ENCODE results near the gene PIGQ.
A peak's percentile ranks its signal among the peaks of the same experiment; 100 is the strongest.

PIGQ gene

DNA sequence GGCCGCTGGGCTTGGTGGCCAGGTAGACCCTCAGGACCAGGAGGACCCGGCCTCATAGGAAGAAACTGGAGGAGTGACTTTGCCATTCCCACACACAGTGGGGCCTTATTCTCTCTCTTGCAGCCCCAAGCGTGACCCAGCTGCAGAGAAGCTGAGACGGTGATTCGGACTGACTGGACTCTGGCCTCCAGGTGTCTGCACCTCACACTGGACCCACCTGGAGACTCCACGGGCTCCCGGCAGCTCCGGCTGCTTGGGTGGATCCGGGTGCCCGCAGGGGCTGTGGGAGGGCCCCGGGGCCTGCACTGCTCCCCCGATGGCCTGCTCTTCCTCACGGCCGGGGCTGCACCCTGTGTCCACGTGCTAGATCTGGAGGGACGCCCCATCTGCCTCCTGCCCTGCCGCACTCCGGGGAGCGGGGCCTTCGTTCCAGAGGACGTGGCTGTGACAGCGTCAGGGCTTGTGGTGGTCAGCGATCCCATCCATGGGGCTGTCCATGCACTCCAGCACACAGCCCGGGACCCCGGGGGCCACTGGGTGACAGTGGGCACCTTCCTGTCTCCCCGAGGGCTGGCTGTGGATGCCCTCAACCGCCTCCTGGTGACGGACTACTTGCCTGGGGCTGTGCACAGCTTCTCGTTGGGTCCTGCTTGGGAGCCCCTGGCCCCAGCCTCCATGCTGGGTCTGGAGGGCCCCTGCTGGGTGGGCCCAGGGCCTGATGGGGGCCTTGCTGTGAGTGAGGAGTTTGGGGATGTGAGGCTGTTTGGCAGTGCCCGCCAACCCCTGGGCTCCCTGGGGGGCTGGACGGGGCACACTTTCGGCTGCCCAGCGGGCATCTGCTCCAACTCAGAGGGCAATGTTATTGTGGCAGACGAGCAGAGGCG is 2.2 kb upstream of the PIGQ start:
- no peak for DNase-seq (ENCODE audit: low read depth, low spot score)

DNA sequence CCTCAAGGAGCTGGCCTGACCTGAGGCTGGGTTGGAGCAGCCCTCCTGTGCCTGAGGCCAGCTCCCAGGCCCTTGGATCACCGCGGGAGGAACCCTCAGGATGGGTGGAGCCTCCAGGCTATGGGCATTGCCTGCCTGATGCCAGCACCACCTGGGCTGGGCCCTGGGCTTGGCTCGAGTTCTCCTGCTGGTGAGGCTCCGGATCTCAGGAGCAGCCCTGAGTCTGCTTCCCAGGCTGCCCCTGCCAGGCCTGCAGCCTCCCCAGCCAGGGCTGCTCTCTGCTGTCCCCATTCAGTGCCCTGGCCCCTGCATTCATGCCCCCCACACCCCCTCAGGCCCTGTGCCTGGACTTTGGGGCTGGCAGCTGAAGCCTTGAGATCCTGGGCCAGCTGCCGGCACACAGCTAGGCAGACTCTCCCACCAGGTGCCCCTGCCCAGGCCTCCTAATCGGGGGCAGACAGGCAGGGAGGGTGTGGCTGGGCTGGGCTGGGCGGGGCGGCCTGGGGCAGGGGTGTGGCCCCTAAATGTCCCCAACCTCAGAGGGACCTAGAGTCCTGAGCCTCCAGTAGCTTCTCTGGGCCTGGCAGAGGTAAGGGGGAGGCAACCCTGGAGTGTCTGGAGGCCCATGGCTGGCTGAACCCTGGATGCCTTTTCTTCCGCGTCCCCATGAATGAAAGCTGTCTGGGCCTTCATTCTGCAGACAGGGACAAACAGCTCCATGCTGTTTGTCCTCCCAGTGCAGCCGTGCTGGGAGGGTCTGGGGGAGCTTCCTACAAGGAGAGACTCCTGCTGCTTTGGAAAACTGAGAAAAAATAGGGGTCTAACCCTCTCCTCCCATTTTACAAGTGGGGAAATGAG is 1.1 kb upstream of the PIGQ start:
- DNase-seq (ENCODE audit: low read depth, low spot score), result no peak

DNA sequence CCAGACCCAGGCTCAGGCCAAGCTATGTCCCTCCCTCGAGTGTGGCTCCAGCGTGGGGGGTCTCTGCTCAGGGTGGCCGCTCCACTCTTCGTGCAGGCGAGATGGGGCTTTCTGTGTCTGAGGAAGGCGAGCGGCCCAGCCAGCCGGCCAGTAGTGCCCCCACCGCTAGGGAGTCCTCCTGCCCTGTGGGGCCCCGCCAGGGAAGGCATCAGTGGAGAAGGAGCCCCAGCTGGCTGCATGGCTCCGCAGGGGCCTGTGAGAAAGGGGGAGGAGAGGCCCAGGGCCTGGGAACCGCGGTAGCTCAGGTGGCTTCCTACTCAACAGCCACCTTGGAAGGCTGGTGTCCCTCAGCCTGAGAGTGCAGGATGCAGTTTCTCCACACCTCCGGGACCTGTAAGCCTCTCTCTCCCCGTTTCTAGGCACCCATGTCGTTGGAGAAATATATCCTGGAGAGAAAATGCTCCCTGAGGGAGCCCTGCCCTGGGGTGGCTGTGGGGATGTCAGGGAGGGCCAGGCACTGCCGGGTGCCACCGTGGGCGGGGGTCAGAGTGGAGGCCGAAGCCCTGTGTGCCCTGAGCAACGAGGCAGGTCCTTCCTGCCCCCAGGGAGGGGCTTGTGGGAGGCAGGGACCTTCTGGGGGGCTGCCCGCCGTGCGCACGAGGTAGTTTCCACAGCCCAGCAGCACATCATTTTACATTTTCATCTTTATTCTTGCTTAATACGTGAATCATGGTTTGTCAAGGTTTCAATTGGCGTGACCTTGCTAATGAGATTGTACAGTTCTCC is 3.3 kb downstream of the PIGQ start:
- no peak for DNase-seq (ENCODE audit: low read depth, low spot score)

DNA sequence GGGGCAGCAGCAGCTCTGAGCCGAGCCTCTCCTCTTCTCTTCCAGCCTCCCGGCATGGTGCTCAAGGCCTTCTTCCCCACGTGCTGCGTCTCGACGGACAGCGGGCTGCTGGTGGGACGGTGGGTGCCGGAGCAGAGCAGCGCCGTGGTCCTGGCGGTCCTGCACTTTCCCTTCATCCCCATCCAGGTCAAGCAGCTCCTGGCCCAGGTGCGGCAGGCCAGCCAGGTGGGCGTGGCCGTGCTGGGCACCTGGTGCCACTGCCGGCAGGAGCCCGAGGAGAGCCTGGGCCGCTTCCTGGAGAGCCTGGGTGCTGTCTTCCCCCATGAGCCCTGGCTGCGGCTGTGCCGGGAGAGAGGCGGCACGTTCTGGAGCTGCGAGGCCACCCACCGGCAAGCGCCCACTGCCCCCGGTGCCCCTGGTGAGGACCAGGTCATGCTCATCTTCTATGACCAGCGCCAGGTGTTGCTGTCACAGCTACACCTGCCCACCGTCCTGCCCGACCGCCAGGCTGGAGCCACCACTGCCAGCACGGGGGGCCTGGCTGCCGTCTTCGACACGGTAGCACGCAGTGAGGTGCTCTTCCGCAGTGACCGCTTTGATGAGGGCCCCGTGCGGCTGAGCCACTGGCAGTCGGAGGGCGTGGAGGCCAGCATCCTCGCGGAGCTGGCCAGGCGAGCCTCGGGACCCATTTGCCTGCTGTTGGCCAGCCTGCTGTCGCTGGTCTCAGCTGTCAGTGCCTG is 4.4 kb downstream of the PIGQ start:
- no peak for DNase-seq (ENCODE audit: low read depth, low spot score)

DNA sequence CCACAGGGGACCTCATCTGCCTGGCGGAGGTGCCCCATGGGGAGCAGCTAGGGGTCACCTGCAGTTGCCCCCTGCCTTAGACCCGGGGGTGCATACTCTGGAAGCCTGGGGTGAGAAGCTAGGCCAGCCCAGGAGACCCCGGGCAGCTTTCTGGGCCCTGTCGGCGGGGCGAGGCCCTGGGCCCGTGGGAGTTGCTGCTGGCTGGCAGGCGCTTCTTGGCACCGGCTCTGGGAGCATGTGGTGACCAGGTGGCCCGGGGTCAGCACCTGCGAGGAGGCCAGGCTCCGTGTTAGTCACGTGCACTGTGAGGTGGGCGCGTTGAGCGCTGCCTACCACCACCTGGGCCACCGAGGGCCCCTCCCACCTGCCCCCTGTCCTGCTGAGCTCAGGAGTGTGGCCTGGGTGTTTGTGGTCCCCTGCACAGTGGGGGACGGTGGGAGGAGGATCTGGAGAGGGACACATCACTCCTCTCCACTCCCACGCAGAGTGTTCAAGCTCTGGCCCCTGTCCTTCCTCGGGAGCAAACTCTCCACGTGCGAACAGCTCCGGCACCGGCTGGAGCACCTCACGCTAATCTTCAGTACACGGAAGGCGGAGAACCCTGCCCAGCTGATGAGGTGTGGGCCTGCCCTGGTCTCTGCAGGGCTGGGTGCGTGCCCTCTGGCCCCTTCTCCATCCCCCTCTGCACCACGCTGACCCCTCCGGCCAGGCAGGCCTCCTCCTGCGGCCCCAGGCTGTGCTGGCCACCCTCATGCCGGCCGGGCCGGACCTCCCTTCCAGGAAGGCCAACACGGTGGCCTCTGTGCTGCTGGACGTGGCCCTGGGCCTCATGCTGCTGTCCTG is 5.8 kb downstream of the PIGQ start:
- DNase-seq (ENCODE audit: low read depth, low spot score), result no peak

DNA sequence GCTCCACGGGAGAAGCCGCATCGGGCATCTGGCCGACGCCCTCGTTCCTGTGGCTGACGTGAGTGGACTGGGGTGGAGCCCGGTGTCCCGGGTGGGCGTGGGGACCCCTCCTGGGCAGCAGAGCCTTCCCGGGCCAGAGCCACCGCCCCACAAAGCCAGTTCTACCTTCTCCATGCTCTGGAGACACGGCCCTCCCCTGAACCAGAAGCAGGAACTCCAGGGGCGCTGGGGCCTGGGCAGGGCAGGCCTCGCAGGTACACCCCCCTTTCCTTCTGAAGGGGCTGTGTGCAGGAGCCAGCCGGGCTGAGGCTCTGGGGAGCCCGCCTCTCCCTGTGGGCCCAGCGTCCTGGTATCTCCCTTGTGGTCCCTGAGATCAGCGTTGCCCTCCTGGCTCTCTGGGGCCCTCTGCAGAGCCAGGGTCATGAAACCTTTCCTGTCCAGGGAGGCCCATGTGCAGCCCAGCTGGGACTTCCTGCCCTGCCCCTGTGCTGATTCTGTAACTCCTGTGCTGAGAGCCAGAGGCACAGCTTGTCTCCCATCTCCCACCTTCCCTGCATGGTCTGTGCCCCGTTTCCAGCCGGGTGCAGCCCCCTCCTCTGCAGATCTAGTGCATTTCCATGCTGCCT is 6.5 kb downstream of the PIGQ start:
- DNase-seq (ENCODE audit: low read depth, low spot score), result no peak

DNA sequence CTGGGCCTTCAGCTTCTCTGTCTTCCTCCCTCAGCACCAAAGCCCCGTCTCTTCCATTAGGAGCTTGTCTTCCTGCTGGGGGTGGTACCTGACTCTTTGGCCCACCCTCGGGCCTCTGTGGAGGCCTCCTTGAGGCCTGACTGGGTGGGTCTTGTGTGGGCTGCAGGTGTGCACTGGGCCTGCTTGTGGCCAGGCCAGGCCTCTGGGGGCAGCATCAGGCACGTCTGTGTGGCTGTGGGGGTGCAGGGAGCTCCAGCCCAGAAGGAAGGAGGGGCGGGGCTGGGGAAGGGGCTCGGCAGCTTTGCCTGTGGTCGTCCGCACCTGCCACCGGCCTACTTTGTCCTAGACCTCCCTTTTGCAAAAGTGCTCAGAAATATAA is 7.0 kb downstream of the PIGQ start:
- no peak for DNase-seq (ENCODE audit: low read depth, low spot score)

DNA sequence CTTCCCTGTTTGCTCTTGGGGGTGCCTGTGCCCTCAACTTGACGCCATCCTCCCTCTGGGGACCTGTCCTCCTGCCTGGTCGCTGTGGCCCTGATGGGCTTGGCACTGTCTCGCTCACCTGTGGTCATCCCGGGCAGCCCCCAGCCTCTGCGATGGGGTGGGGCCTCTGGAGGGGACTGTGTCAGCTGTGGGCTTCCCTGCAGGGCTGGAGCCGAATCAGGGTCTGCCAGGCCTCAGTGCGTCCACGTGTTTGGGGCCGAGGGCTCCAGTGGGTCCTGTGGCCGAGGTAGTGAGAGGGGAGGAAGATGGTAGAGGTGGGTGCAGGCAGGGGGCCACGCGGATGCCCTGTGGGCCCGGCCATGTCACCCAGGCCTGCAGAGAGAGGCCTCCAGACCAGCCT is 8.0 kb downstream of the PIGQ start:
- DNase-seq (ENCODE audit: low read depth, low spot score), result no peak

DNA sequence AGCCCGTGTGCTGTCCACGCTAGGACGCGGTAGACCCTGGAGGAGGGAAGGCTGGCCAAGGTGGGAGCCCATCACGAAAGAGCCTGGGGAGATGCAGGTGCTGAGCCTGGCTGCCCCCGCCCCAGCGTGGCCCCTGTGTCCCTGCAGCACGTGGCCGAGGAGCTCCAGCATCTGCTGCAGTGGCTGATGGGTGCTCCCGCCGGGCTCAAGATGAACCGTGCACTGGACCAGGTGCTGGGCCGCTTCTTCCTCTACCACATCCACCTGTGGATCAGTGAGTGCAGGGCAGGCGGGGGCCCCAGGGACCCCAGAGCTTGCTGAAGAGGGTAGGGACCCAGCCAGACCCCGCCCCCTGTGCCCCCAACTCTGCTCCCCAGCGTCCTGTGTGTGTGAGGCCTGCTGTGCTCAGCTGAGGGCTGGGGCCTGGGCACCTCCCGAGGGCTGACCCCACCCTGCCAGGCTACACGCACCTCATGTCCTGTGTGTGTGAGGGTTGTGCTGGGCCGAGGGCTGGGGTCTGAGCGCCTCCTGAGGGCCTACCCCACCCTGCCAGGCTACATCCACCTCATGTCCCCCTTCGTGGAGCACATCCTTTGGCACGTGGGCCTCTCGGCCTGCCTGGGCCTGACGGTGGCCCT is 8.6 kb downstream of the PIGQ start:
- no peak for DNase-seq (ENCODE audit: low read depth, low spot score)

DNA sequence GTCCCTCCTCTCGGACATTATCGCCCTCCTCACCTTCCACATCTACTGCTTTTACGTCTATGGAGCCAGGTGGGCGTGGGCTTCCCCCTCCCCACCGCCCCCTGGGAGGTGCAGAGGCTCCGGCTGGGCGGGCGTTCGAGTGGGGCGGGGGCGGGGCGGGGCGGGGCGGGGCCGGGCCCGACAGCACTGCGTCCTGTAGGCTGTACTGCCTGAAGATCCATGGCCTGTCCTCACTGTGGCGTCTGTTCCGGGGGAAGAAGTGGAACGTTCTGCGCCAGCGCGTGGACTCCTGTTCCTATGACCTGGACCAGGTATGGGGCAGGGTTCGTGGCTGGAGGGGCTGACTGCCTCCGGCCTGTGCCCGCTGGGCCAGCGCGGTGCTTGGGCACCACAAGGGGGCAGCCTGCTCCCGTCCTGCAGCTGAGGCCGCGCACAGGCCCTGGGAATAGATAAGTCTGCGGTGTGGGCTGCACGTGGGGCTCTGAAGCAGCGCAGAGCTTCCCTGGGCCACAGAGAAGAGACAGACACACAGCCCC is 9.2 kb downstream of the PIGQ start:
- peak; percentile 89 for DNase-seq (ENCODE audit: low read depth, low spot score)

DNA sequence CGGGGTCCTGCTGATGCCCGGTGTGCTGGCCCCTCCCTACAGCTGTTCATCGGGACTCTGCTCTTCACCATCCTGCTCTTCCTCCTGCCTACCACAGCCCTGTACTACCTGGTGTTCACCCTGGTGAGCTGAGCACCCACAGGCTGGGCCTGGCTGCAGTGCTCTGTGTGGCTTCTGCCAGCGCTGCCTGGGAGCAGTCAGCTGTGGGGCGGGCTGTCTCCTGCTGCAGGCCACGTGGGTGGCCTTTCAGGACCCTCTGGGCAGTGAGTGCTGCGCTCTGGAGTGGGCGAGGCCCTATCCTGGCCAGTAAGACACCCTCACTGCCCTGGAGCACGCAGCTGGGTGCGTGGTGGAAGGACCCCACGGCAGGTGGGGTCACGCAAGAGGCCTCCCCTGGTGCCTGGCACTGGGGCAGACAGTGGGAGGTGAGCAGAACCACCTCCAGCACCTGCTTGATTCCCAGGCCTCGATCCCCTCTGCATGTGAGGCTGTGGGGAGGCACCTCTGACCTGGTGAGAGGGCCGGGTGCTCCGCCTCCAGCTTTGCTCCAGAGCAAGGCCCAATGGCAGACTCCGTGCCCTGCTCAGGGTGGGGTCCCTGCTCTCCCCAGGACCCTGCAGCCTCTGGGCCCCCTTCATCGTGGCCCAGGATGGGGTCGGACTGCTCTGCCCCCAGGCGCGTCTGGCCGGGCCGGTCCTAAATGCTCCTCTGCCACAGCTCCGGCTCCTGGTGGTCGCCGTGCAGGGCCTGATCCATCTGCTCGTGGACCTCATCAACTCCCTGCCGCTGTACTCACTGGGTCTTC is 10.6 kb downstream of the PIGQ start:
- DNase-seq (ENCODE audit: low read depth, low spot score), result no peak

DNA sequence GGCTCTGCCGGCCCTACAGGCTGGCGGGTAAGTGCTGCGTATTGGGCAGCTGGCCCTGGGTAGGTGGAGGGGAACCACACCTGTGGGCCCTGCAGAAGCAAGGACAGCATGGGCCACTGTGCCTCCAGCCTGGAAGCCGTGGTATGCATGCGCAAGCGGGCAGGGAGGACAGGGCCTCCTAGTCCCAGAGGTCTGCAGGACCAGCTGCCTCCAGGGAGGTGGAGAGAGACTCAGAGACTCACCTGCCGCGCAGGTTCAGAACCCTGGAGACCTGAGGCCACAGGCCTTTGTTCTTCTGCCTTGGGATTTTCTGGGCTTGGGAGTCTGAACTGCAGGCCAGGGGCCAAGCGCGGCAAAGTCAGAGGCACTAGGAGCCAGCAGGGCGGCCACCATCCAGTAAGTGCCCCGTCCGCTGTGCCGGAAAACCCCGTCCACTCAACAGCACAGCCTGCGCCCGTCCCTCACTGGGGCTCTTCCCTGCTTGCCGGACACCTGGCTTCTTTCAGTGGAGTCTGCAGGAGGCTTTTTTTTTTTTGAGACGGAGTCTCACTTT is 11.3 kb downstream of the PIGQ start:
- no peak for DNase-seq (ENCODE audit: low read depth, low spot score)

DNA sequence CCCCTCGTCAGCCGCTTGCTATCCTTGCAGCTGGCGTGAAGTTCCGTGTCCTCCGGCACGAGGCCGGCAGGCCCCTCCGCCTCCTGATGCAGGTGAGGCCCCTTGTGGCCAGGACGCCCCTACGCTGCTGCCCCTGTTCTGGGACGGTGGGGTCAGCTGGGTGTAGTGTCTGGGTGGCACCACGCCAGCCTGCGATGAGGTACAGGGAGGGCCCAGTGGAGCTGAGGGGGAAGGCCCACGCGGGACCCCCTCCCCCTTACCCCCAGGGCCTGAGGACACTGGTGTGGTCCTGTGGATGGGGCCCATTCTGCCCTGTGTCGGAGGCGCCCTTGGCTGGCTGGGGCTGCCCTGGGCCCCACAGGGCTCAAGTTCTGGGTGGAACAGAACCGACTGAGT is 12.4 kb downstream of the PIGQ start:
- DNase-seq (ENCODE audit: low read depth, low spot score), result no peak

DNA sequence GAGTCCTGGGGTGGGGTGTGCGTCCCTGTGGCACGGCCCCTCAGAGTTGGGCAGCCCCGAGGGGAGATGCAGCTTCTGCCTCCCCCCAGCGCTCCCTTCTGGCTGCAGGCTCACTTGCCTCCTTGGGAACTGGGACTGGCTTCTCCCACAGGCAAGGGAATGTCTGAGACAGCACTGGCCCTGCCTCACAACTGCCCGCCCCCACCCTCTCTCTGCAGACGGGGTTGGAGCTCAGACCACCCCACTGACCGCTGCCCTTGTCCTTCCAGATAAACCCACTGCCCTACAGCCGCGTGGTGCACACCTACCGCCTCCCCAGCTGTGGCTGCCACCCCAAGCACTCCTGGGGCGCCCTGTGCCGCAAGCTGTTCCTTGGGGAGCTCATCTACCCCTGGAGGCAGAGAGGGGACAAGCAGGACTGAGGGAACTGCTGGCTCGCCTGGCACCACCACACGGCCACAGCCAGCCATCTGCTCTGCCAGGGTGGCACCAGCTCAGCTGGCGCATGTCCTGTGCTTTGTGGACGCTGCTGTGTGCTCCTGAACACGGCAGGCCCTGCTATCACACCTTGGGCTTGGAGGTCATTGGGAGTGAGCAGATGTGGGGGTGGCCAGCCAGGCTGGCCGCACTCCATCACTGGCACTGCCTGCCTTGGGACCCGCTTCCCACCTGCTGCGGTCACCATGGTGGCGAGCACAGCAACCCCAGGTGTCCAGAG is 13.0 kb downstream of the PIGQ start:
- DNase-seq (ENCODE audit: low read depth, low spot score), result no peak

DNA sequence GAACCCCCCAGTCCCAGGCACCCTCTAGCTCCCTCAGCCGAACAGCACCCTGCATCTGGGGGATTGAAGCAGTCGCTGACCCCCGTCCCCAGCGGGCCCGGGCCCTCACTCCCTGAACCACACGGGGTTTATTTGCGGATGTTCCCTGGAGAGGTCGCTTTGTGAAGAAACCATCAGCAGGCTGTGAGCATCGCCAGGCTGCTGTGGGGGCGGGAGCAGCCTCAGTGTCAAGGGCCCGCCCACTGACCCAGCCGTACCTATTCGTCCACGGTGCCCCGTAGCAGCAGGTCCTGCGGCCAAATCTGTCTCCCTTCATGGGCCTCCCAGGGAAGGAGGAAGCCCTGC is 13.7 kb downstream of the PIGQ start:
- no peak for DNase-seq (ENCODE audit: low read depth, low spot score)

DNA sequence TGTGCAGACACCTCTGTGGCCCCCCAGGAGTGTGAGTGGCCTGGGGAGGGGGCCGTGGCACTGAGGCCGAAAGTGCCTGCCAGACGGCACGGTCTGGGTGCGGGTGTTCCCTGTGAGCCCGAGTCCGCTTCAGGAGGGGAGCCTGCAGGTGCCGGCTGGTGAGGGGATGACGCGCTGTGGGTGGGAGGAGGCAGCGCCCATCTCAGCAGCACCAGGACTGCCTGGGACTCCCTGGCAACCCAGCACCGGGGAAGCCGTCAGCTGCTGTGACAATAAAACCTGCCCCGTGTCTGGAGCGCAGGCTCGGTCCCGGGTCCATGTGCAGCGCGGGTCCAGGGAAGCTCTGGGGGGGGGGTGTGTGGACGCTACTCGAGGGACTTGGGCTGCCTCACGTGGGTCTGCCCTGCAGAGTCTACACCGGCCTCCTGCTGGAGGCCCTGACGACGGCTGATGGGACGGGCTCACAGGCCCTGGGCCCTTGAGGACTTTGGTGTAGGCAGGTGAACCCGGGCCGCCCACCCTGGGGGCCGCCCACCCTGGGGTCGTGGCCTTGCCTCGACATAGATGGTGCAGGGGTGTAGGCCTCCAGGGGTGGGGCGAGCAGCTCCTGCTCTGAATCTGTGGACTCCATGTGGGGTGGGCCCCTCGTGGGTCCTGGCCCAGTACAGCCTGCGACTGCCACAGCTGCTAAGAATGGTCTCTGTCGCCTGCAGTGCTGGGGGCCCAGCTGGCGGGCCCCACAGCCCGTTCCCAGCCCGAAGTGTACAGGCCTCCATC is 14.2 kb downstream of the PIGQ start:
- DNase-seq (ENCODE audit: low read depth, low spot score), result no peak

DNA sequence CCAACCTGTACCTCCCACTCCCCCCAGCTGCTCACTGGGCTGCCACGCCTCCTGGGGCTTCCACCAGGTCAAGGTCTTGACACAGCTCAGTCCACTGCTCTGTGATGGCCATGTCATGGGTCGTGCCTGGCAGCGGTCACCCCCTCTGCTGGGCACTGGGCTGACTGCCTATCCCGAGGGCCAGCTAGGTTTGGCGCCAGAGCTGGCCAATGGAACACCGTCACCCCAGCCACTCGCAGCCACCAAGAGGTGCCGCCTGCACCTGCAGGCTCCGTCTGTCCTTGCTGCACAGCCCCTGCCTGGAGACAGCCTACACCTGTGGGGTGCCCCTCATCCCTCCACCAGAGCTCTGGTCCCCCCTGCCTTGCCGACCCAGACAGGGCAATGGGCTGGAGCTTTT is 15.6 kb downstream of the PIGQ start:
- DNase-seq (ENCODE audit: low read depth, low spot score), result peak; percentile 35

Measured in ELF-1 (cell line).